GM18873 (cell line): Measurements from ENCODE around the gene NPPB.

ENCODE experiments used
- ATAC-seq: cut with Tn5 transposase; IDR thresholded peaks from one replicate; pipeline ENCODE4 v1.9.1; 2021; ENCODE audit warnings: mild to moderate bottlenecking, moderate library complexity, moderate number of reproducible peaks; ENCODE audit not compliant: unreplicated experiment, low FRiP score

The NPPB gene

DNA sequence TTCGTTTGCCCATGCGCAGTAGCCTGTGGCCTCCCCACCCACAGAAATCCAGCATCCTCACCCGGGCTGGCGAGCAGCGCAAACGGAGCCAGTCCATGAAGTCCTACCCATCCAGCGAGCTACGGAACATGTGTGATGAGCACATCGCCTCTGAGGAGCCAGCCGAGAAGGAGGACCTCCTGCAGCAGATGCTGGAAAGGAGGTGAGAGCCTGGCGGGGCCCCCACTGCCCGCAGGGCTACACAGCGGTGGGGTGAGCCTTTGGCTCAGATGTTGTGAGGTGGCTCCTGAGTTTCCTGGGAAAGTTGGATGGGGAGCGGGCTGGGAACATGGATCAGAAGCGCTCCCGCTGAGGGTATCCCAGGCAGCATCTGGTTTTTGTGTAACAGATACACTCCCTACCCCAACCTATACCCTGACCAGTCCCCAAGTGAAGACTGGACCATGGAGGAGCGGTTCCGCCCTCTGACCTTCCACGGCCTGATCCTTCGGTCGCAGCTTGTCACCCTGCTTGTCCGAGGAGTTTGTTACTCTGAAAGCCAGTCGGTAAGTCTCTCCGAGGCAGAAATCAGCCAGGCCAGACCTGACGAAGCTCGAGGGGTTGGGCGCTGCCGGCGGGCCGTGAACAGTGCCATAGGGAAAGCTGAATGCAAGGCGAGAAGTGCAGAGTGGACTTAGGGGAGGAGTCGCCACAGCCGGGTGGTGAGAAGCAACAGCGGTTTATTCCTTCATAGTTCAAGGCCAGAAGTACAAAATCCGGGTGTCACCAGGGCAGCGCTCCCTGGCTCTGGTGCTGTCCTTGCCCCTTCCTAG lies 21.6 kb downstream of the NPPB start:
- ATAC-seq: no peak

DNA sequence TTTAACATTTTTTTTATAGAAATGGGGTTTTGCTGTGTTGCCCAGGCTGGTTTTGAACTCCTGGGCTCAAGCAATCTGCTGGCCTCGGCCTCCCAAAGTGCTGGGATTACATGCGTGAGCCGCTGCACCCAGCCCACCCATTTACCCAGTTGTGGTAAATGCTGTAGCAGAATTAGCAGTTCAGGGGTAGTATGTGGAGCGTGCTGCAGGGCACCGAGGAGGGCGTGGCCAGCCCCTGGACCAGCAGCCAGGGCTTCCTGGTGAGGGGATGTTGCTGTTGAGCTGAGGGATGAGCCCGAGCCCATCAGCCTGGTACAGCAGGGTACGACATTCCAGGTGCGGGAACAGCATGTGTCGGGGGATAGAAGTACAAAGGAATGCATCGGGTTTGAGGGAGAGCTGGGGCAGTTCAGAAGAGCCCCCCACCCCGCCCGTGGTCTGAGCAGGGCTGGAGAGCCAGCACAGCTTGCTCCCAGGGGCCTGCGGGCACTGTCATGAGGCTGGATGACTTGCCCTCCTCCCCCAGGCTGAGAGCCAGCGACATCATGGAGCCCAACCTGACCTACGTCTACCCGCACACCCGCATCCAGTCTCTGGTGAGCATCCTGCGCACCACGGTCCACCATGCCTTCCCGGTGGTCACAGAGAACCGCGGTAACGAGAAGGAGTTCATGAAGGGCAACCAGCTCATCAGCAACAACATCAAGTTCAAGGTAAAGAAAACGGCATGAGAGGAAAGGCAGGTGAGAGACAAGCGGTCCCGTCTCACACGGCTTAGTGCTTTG lies 23.1 kb downstream of the NPPB start:
- no peak for ATAC-seq

- ATAC-seq: no peak
These were observed 24.8 kb downstream of the NPPB start for GRCh38 chr1:11833900-11834299.

- no peak for ATAC-seq
These were observed 25.2 kb downstream of the NPPB start for GRCh38 chr1:11833497-11833896.

DNA sequence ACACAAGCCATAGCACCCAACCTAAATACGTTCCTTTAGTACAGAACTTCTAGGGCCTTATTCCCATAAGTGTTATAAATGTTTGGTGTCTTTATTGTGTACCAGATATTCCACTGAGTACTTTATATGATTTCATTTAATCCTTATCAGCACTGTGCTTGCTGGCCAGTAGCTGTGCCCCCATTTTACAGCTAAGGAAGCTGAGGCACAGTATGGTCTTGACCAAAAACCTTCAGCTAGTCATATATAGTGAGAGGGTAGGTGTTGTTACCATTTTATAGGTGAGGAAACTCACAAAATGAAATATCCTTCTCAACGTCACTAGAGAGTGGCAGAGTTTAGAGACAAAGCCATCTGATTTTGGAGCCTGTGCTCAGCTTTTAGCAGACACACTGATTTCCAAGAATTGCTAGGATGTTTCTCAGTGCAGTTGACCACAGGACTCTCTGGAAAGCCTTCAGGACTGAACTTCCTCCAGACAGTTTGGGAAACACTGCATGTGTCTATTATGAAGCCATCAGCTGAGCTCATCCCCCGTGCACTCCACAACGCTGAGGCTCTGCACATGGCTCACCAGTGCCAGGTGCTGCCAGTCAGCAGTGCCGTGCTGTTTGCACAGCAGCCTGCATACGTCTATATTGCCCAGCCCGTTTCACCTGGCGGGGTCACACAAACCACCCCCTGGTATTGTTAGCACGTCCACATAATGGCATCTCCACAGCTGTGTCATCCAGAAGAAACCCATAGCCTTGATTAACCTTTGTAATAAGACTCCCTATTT lies 26.6 kb downstream of the NPPB start:
- no peak for ATAC-seq

DNA sequence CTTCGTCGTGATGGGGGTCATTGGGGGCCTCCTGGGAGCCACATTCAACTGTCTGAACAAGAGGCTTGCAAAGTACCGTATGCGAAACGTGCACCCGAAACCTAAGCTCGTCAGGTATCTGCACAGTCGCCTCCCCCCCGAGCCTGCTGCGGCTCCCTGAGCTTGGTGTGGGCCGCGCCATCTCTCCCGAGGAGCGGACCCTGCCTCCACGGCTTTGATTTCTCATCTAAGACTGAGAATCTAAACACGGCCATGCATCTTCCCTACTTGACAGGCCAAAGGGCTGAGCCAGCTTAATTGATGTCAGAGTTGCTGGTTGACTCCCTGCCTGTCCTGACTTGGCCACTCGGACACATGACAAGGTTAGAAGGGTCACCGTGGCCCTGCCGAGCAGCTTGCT lies 30.2 kb downstream of the NPPB start:
- no peak for ATAC-seq

DNA sequence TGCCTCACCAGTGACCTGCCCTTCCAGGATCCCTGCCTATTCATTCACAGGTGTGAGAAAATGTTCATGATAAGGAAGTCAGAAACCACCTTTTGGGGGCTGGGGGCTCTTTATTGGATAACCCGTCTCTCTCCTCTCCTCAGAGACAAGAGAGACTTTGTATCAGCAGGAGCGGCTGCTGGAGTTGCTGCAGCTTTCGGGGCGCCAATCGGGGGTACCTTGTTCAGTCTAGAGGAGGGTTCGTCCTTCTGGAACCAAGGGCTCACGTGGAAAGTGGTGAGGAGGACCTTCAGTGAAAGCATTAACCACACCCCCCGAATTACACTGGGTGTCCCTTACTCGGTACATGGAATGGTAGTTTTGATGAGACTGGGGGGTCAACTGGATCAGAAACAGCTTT lies 31.8 kb downstream of the NPPB start:
- ATAC-seq: no peak

GRCh38 chr1:11825131-11825530 lies 33.6 kb downstream of the NPPB start:
- no peak for ATAC-seq

GRCh38 chr1:11823366-11824137 lies 35.2 kb downstream of the NPPB start:
- no peak for ATAC-seq

- ATAC-seq: no peak
These were observed 36.7 kb downstream of the NPPB start for GRCh38 chr1:11822091-11822490.

- no peak for ATAC-seq
These were observed 41.6 kb downstream of the NPPB start for GRCh38 chr1:11817192-11817591.

- ATAC-seq: no peak
These were observed 45.7 kb downstream of the NPPB start for GRCh38 chr1:11813021-11813420.
